Measurements from ENCODE around the gene LINGO3. TPM values are rescaled to one million over a fixed set of nuclear protein-coding genes. Genes with fewer than 3 reads are reported as not detected.

Gene LINGO3
- total and polyA plus RNA-seq, 2 of the 8 experiments (the other 6 are each of a cell fraction or from before 2014, with no cell fraction given) = 0.59 TPM; not detected in 1

DNA sequence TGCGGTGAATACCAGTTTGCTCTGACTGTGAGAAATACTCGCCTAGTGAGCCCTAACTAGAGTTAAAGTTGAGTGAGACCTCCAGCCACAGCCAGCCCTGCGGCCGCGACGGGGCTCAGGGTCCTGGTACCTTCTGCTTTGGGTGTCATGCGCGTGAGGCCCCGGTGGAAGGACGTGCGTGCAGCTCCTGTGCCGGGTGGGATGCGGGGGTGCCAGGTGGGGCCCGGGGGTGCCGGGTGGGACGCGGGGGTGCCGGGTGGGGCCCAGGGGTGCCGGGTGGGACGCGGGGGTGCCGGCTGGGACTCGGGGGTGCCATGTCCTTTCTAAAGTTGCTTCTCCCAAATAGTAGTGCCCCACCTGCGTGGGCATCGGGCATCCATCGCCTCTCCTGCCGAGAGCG lies 43.6 kb upstream of the LINGO3 start (continued):
- no peak for TF ChIP-seq EZH2 (IDR thresholded peaks at IDR 0.05; ENCODE audit: low read depth, low read length, severe bottlenecking)
